Stromal cell of bone marrow (primary cell): Measurements from ENCODE around the gene GAS5.
"Not testable (repeated sequence)": the region's sequence is repeated elsewhere in the genome, so short reads cannot be mapped to it uniquely, and the experiment has no call there.

Source experiments
- DNase-seq: peaks from one replicate; pipeline ENCODE4 v3.0.0-alpha.2; 2012; ENCODE audit warnings: low read depth

GAS5 gene

DNA sequence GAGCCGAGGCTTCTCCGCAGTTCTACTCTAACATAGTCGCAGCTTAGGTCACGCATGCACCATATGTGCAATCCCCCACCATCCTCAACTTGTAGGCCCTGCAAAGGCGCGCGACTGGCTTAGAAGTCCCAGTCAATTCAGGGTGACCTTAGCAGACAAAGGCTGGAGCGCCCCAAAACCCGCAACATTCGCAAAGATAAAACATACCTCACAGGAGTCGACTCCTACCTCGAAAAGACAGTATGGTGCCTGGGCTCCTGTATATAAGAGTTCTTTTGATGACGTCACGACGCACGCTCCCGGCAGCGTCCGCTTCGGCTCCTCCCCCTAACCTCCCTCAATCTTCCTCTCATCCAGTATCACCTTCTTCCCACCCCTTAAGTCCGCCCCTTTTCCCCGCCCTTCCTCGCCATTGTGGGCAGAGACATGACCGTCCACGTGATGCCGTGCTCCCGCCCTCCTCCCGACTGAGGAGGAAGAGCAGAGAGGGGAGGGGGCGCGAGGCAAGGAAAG lies at the start of gene GAS5:
TSS of gene GAS5 (minus strand) at position 237 of the 513 bp plus-strand sequence.
- DNase-seq, result peak; percentile 99

- DNase-seq, result no peak
These were observed 49.4 kb upstream of the GAS5 start, which contains the start of gene SERPINC1 for GRCh38 chr1:173917149-173917548. Gene SERPINC1 (minus strand): TSS chr1:173917327. CDS start chr1:173917259, 68 bp downstream.

- no peak for DNase-seq
These were observed 48.9 kb upstream of the GAS5 start for GRCh38 chr1:173916667-173917066.

DNA sequence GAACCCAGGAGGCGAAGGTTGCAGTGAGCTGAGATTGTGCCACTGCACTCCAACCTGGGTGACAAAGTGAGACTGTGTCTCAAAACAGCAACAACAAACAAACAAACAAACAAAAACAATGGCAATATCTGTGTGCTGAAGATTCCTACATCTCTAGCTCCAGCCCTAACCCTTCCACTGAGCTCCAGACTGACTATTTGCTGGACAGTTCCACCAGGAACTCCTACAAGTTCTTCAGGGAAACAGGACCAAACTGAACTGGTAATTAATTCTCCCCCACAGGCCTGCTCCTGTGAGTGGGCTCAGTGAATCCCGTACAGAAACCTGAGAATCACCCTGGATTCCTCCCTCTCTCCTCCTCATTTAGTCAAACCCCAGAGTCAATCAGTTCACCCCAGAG lies 47.8 kb upstream of the GAS5 start:
- no peak for DNase-seq

- DNase-seq, result peak; percentile 3
These were observed 46.6 kb upstream of the GAS5 start for GRCh38 chr1:173914366-173914871.

DNA sequence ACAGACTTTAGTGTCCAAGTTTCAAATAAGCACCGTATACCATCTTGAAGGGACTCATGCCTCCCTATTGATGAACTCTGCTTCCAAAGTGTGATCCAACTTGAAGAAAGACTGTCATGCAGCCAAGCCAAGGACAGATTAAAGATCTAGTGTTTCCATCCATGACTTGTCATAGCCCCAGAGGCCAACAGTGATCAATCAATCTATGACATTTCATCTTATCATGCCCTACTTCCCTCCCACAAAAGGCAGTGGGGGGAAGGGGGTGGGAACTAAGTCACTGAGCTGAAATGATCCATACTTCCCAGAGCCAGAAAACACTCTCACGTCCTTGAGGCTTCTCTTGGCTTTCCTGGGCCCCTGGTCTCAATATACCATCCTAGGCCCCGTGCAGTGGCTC lies 45.3 kb upstream of the GAS5 start:
- no peak for DNase-seq

DNA sequence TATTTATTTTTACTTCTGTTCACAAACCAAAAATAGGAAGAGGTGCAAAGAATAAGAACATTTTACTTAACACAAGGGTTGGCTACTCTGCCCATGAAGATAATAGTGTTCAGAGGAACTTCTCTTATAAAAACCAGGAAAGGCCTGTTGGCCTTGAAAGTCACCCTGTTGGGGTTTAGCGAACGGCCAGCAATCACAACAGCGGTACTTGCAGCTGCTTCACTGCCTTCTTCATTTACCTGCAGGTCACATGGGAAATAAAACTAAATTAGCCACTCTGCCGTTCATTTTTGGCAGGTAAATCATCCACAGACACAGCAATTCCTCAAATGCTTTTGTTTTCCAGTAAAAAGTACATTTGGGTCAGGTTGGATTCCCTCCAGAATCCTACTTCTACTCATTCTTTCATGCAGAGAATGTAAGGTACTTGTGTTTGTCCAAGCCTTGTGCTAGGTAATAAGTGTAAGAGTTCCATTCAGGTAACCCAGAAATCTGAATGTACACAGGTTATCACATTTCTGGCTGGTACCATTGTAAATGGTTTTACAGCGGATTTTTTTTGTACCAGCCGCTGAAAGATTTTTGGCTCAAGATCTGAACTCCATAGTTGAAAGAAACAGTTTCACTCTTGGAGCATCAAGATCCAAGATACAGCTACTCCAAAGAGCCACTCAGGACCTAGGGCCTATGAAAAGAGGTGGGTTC lies 36.2 kb upstream of the GAS5 start:
- DNase-seq, result no peak

GRCh38 chr1:173900992-173901391 lies 33.2 kb upstream of the GAS5 start:
- no peak for DNase-seq

- DNase-seq, result no peak
These were observed 32.6 kb upstream of the GAS5 start for GRCh38 chr1:173900427-173900826.

DNA sequence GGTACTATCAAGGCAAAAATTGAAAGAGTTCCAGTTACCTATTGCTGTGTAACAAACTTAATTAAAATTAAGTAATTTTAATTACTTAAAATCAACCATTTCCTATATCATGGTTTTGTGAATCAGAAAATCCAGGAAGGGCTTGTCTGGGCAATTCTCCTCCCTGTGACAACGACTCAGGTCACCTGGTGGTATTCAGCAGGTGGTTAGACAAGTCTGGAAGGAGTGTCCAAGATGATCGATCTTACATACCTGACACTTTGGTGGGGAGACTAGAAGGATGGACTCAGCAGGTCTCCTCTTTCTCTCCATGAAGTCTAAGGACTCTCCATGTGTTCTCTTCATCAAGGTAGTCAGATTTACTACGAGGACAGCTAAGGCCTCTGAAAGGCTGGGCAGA lies 26.4 kb upstream of the GAS5 start:
- no peak for DNase-seq

DNA sequence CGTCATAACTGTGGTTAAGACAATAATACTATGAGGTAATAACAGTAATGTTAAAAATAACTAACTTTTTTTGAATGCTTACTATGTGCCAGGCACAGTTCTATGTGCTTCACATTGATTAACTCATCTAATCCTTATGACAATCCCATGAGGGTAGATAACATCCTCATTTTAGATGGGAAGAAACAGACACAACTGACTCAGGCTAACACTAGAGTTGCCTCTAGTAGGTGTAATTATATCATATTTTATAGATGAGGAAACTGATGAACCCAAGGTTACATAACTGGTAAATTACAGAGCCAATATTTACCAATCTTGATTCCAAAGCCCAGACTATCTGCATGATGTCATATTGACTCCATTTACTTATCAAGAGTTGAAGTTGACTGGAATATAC lies 25.8 kb upstream of the GAS5 start:
- DNase-seq, result no peak

DNA sequence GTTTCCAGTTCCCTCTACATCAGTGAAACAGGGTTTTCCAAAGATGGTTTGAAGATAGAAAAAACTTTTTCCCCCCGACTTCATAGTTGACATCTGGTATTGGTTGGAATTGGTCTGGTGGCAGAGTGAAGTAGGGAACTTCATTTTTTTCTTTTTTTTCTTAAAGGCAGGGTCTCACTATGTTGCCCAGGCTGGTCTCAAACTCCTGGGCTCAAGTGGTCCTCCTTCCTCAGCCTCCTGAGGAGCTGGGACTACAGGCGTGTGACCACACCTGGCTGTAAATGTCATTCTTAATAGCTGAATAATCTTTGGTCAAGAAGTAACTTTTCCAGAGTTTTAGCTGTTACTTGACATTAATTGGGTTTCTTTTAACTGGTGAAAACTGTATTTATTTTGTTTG lies 22.1 kb upstream of the GAS5 start:
- no peak for DNase-seq

- DNase-seq, result no peak
These were observed 21.0 kb upstream of the GAS5 start for GRCh38 chr1:173888749-173889148.

GRCh38 chr1:173887627-173888026 lies 19.8 kb upstream of the GAS5 start:
- DNase-seq, result no peak

DNA sequence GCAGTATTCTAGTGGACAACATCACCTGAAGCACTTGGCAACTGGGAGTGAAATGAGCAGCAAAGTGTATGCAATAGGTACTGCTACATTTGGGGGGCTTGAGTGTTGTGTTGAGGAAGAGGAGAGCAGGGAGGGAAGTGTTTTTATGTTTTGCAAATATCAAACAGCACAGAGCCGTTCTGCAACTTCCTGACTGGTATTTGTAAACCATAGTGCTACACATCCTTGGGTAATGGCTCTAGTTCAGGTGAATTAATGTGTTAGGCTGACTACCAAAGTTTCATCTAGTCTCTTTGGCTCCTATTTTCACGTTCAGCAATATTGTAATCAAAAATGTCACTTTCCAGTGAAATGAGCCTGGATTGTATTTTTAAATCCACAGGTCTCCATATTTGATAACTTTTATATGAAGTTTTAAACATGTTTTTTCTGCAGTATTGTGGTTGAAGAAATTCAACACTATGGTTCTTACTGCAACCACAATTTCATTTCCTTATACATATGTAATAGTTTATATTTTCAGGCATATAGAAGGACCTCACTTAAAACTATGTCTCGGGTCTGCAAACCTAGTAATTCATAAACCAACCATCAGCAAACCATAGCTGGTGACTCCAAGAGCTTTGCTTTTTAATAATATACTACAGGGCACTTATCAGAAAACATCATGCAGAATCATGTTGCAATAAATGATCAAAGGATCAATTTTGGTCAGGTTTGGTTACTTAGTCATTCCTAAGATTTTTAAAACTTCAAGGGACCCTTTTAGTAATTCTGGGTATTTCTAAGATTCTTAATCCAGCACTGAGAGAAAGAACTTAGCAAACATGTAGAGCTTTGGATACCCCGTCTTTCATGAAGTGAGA lies 19.2 kb upstream of the GAS5 start:
- DNase-seq, result no peak

- no peak for DNase-seq
These were observed 16.9 kb upstream of the GAS5 start for GRCh38 chr1:173884701-173885100.

GRCh38 chr1:173881117-173881516 lies 13.3 kb upstream of the GAS5 start:
- DNase-seq, result not testable (repeated sequence)

GRCh38 chr1:173878251-173878650 lies 10.5 kb upstream of the GAS5 start:
- no peak for DNase-seq

- DNase-seq, result no peak
These were observed 8.9 kb upstream of the GAS5 start for GRCh38 chr1:173876732-173877131.

DNA sequence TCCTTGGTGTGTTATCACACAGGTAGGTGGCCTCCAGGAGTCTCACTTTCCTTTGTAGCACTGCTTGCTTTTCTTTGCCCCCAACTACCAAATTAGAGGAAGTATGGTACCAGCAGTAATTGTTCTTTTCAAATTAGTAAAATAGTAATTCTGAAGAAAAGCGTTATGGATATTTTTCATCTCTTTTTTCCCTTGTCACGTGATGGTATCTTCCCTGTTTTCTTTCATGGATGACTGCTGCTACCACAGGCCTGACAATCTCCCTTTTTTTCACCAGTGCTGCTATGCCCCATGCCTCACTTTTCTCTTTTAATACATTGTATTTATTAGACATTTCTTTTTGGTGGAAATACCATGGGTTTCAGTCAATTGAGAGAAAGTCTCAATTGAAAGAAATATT lies 3.7 kb upstream of the GAS5 start:
- no peak for DNase-seq

- DNase-seq, result no peak
These were observed 3.3 kb upstream of the GAS5 start for GRCh38 chr1:173871091-173871490.

DNA sequence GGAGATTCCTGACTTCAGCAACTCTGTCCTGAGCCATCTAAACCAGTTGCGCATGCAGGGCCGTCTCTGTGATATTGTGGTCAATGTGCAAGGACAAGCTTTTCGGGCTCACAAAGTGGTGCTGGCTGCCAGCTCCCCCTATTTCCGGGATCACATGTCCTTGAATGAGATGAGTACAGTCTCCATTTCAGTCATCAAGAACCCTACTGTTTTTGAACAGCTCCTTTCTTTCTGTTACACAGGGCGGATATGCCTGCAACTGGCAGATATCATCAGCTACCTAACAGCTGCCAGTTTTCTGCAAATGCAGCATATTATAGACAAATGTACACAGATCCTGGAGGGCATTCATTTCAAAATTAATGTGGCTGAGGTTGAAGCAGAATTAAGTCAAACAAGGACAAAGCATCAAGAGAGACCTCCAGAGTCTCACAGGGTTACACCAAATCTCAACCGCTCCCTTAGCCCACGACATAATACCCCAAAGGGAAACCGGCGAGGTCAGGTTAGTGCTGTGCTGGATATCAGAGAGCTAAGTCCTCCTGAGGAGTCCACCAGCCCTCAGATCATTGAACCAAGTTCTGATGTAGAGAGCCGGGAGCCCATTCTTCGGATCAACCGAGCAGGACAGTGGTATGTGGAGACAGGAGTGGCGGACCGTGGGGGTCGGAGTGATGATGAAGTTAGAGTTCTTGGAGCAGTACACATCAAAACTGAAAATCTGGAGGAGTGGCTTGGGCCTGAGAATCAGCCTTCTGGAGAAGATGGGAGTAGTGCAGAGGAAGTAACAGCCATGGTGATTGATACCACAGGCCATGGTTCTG lies 2.7 kb upstream of the GAS5 start:
- DNase-seq, result no peak
